NCI-H524 treated with DMSO at 0.1 percent for 48 hours (cell line): ENCODE measurements around the gene ATXN1.
"Not testable (repeated sequence)": the region's sequence is repeated elsewhere in the genome, so short reads cannot be mapped to it uniquely, and the experiment has no call there.

Experiments
- DNase-seq: peaks from one replicate; lab custom pipeline; 2025; lab: John Stamatoyannopoulos, UW

Gene ATXN1

DNA sequence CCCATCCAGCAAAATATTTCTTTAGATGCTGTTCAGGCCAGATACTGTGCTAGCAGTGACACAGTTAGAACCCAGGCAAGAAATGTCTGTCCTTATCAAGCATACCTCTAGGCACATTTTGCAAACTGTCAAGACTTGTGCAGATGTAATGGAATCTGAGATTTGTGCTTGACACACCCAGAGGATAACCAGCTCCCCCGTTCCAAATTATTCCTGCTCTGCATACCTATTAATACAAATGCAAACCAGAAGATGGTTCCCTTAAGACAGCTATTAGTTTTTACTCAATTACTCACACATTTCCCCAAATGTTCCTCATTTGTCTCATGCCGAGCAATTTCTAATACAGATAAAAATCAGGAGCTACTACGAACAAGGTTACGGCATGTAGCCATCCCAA is 40.4 kb downstream of the ATXN1 start:
- no peak for DNase-seq

- DNase-seq, result no peak
Observed at GRCh38 chr6:16719488-16719887, 41.8 kb downstream of the ATXN1 start.

- no peak for DNase-seq
Observed at GRCh38 chr6:16718356-16718755, 42.9 kb downstream of the ATXN1 start.

GRCh38 chr6:16717275-16717942 is 43.9 kb downstream of the ATXN1 start:
- DNase-seq, result no peak

- no peak for DNase-seq
Observed at GRCh38 chr6:16716321-16716858, 44.9 kb downstream of the ATXN1 start.

DNA sequence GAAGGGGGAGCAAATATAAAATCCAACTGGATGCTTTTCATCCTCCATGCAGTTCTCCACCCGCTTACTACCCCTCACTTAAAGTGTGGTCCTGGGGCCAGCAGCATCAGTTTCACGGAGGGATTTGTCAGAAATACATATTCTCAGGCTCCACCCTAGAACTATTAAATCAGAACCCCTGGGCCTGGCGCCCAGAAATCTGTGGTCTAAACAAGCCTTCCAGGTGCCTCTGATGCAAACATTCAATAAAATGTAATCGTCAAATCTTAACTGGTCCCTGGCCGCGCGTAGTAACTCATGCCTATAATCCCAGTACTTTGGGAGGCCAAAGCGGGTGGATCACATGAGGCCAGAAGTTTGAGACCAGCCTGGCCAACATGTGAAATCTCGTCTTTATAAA is 47.7 kb downstream of the ATXN1 start:
- no peak for DNase-seq

DNA sequence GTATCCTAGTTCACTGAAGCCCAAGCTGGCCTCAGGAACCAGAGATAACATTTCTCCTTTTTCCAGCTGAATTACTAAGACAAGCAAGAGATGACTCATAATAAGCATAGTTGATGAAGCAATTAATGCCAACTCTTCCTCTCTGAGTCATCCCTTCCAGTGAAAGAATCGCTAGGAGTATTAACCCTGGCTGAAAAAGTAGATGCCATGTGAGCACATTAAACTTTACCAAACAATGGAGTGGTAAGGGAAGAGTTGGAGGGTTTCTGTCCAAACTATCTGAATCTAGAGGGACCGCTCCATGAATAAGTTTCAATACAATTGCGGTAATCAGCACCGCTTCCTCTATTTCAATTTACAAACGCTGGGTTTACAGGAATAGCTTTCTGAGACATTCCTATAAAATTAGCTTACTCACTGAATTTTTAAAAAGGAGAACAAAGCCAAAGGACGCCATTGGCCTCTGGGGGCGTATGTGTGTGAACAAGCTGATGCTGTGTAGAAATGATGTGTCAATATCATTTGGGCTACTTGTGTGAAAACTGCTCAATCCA is 48.3 kb downstream of the ATXN1 start:
- no peak for DNase-seq

GRCh38 chr6:16712255-16712930 is 48.9 kb downstream of the ATXN1 start:
- DNase-seq, result no peak

DNA sequence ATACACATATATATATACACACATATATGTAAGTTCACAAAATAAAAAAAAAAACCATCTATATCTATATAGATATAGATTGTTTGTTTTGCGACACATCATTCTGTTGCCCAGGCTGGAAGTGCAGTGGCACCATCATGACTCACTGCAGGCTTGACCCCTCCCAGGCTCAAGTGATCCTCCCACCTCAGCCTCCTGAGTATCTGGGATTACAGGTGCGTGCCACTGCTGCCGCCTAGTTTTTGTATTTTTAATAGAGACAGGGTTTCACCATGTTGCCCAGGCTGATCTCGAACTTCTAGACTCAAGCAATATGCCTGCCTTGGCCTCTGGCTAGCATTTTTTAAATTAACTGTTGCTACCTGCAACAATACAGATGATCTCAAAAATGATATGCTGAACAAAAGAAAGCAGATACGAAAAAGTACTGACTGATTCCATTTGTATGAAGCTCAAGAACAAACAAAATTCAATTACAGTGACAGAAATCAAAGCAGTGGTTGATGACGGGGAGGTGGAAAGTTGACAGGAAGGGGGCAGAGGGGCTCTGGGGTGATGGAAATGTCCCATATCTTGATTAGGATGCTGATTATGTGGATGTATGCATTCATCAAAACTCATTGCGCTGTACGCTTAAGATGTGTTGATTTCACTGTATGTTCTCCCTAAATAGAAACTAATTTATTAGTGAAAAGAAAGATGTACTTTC is 49.6 kb downstream of the ATXN1 start:
- no peak for DNase-seq

- DNase-seq, result no peak
Observed at GRCh38 chr6:16706911-16707783, 54.1 kb downstream of the ATXN1 start.

DNA sequence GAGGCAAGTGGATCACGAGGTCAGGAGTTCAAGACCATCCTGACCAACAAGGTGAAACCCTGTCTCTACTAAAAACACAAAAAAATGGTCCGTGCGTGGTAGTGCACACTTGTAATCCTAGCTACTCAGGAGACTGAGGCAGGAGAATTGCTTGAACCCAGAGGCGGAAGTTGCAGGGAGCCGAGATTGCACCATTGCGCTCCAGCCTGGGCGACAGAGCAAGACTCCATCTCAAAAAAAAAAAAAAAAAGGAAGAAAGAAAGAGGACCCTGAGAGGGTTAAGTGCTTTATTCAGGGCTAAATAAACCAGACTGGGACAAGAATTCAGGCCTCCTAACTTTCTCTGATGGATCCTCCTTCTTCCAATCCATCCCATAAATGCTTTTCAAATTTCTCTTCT is 54.8 kb downstream of the ATXN1 start:
- DNase-seq, result not testable (repeated sequence)

- DNase-seq, result no peak
Observed at GRCh38 chr6:16706029-16706428, 55.2 kb downstream of the ATXN1 start.

DNA sequence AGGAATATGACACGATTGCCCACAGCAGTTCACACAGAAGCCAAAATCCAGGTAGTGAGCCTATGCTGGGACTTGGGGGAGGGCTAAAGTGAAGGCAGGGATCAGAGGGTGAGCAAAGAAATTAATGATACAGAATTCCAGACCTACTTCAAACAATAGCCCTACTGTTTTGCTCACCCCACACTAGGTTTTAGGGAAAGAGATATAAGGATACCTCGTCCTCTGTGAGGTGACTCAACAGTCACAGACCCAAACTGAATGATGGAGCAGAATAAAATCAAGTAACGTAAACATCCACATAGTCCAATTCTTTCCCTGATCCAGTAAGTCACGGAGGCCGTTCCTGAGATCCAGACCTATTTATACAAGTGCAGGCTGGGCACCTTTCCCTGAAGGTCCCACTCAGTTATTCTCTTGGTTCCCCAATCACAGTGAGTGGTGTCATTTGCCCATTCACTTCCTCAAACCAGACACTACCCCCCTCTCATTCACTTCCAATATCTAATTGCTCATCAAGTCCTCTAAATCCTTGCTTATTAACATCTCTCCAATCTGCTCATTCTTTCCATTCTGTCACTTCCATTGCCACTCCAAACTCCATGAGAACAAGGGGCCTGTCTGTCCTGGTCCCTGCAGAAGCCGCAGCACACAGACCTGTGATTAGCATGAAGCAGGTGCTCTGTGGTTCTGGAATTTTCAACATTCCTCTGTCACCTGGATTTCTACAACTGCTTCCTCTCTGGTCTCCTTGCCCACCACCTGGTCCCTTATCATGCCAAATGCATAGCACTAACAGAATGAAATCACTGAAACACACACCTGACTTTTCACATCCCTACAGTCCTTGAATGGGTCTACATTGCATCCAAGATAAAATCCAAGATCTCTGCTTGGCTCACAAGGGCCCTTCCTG is 55.9 kb downstream of the ATXN1 start:
- DNase-seq, result no peak

DNA sequence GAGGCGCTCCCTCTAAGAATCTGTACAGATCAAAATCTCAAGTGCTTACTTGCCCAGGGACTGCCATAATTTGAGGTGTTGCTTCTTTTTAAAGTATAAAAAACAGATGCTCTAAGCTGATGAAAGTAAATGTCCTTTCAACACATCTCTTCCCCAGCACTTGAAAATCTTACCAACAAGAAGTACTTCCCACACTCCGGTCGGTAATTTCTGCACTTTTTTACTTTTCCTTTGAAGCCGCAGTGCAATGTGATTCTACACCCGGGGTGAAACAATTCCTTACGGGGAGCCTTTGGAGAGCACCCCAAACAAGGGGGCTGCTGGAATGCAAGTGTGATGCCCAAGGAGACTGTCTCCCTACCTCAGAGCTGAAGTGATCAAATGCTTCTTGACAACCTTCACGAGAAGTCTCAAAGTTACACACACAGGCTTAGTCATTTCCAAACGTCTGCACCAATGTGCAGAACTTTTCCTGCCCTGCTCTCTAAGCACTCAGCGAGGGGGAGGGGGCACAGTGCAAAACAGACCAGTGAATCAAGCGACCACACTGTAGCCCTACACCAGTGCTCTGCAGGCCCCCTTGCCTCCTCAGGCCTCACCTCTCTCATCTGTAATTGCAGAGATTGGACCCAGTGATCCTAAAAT is 56.7 kb downstream of the ATXN1 start:
- no peak for DNase-seq

DNA sequence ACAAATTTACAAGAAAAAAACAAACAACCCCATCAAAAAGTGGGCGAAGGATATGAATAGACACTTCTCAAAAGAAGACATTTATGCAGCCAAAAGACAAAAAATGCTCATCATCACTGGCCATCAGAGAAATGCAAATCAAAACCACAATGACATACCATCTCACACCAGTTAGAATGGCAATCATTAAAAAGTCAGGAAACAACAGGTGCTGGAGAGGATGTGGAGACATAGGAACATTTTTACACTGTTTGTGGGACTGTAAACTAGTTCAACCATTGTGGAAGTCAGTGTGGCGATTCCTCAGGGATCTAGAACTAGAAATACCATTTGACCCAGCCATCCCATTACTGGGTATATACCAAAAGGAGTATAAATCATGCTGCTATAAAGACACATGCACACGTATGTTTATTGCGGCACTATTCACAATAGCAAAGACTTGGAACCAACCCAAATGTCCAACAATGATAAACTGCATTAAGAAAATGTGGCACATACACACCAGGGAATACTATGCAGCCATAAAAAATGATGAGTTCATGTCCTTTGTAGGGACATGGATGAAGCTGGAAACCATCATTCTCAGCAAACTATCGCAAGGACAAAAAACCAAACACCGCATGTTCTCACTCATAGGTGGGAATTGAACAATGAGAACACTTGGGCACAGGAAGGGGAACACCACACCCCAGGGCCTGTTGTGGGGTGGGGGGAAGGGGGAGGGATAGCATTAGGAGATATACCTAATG is 58.5 kb downstream of the ATXN1 start:
- DNase-seq, result not testable (repeated sequence)

DNA sequence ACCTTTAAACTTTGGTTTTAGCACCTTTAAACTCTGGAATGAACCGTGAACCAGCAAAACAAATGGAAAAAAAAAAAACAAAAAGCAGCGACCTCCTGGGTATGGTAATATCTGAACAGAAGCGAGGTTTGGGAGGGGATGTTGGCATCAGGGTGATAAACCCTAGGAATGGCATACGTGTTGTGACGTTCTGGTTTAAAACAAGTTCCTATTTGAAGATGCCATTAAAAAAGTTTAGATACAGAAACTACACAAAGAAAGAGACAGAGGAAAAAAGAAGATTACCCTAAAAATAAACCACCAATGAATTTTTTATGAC is 60.4 kb downstream of the ATXN1 start:
- DNase-seq, result no peak

- DNase-seq, result no peak
Observed at GRCh38 chr6:16700202-16700915, 60.9 kb downstream of the ATXN1 start.

DNA sequence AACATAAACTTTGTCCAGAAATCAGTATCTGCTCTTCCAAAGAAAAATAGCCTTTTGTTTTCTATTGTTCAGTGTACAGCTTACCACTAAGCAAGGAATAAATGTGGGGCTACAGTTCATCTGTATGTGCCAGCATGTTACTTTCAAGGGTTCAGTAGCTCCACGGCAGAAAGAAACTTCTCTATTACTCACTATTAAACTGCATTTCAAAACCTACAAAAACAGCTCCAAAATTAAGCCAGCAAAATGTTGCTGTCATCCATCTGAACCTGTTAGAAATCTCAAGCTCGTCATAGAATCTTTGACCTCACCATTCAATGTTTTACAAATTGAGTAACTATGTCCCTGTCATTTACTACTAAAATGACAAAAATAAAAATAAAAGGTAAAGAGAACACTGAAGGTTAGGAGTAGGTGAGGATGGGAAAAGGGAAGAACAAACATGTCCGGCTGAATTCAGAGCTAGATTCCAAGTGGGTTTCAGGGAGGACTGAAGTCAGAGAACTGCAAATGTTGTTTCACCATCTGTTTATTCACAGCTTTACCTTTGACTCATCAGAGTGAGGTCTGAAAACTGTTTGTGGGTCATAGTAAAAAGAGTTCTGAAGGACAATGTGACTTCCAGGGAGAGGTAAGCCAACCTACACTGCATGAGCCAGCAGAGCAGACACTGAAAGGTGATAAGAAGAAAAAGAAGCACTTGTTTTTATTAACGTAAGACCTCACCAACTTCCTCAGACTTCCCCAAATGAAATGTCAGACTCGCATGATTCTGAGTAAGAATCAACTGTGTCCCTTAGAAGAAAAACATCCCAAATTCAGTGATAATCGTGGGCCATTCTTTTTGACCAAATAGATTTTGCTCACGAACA is 62.0 kb downstream of the ATXN1 start:
- no peak for DNase-seq
